Measurements from ENCODE around the gene MCF2L.

The MCF2L gene

GRCh38 chr13:112951674-112952371 is 17.2 kb upstream of the MCF2L start:
- FAIRE-seq, result no peak

GRCh38 chr13:112952759-112953551 is 16.1 kb upstream of the MCF2L start:
- FAIRE-seq, result no peak

GRCh38 chr13:112953591-112954487 is 15.2 kb upstream of the MCF2L start:
- no peak for FAIRE-seq

GRCh38 chr13:112954488-112955270 is 14.3 kb upstream of the MCF2L start:
- FAIRE-seq, result no peak

GRCh38 chr13:112955271-112955937 is 13.6 kb upstream of the MCF2L start:
- no peak for FAIRE-seq

GRCh38 chr13:112955956-112956355 is 13.1 kb upstream of the MCF2L start:
- no peak for FAIRE-seq

- no peak for FAIRE-seq
These were observed 12.3 kb upstream of the MCF2L start for GRCh38 chr13:112956571-112957294.

GRCh38 chr13:112957295-112957677 is 11.7 kb upstream of the MCF2L start:
- no peak for FAIRE-seq

- FAIRE-seq, result no peak
These were observed 10.7 kb upstream of the MCF2L start for GRCh38 chr13:112958127-112958989.

- FAIRE-seq, result no peak
These were observed 9.8 kb upstream of the MCF2L start for GRCh38 chr13:112959206-112959605.

- FAIRE-seq, result no peak
These were observed 9.1 kb upstream of the MCF2L start for GRCh38 chr13:112959701-112960542.

GRCh38 chr13:112960706-112961105 is 8.3 kb upstream of the MCF2L start:
- FAIRE-seq, result no peak

- FAIRE-seq, result no peak
These were observed 7.3 kb upstream of the MCF2L start for GRCh38 chr13:112961457-112962369.

GRCh38 chr13:112962396-112962795 is 6.6 kb upstream of the MCF2L start:
- no peak for FAIRE-seq

- FAIRE-seq, result no peak
These were observed 5.9 kb upstream of the MCF2L start for GRCh38 chr13:112962911-112963625.

GRCh38 chr13:112963641-112964040 is 5.4 kb upstream of the MCF2L start:
- FAIRE-seq, result no peak

GRCh38 chr13:112964971-112965492 is 4.0 kb upstream of the MCF2L start:
- no peak for FAIRE-seq
